Activated naive CD8-positive, alpha-beta T cell treated with anti-CD3 and anti-CD28 coated beads, Interleukin-2, amount 10 ng/mL, durations not matched to agents 7 days and 5 days (primary cell): Measurements from ENCODE around the gene AURKAIP1. TPM values are rescaled to one million over a fixed set of nuclear protein-coding genes. Genes with fewer than 3 reads are reported as not detected.
A peak's percentile ranks its signal among the peaks of the same experiment; 100 is the strongest.

Experiments used
- ATAC-seq: fragments of 150-1000 bp; cut with Tn5 transposase; one replicate; pipeline ENCODE4 v1.10.0; 2021; ENCODE audit warnings: low read depth, moderate library complexity
- POLR2A ChIA-PET: fragments of 350-600 bp; sonication (Branson Sonifier 250); formaldehyde crosslinking; loops from one replicate; lab custom pipeline; 2021; ENCODE audit warnings: antibody characterized with exemption; lab: Charles Lee
- DNase-seq: peaks from one replicate; pipeline ENCODE4 v3.0.0; 2021
- H3K27ac Mint-ChIP-seq: one replicate; pipeline ENCODE4 v1.8.0; 2022; ENCODE audit warnings: mild to moderate bottlenecking, mixed read lengths
- H3K27me3 Mint-ChIP-seq: one replicate; pipeline ENCODE4 v1.8.0; 2022; ENCODE audit warnings: mild to moderate bottlenecking, moderate library complexity, mixed read lengths
- H3K36me3 Mint-ChIP-seq: one replicate; pipeline ENCODE4 v1.8.0; 2021; ENCODE audit warnings: mild to moderate bottlenecking, mixed read lengths
- H3K4me1 Mint-ChIP-seq: one replicate; pipeline ENCODE4 v1.8.0; 2021; ENCODE audit warnings: mixed read lengths
- H3K4me3 Mint-ChIP-seq: one replicate; pipeline ENCODE4 v1.8.0; 2022; ENCODE audit warnings: mild to moderate bottlenecking, moderate library complexity, mixed read lengths
- H3K9me3 Mint-ChIP-seq: one replicate; pipeline ENCODE4 v1.8.0; 2021; ENCODE audit warnings: mixed read lengths
- microRNA-seq: library from miRNA; unstranded; fragments of <30 nt; microRNA quantifications from one replicate; pipeline ENCODE4 v1.2.0, GENCODE V29; 2022
- total RNA-seq, 2 experiments: library from RNA; stranded (reverse); gene quantifications; one replicate each; pipeline ENCODE4 v1.2.3, GENCODE V29; 2021

The AURKAIP1 gene
- total RNA-seq, 2 experiments from 2014 or later: 87.3 to 97.1 TPM

- DNase-seq: peak; percentile 97
- H3K4me1 Mint-ChIP-seq: peaks cover 15% of the 10 kb centered on the region
- H3K36me3 Mint-ChIP-seq: peaks cover 1% of the 10 kb centered on the region
- H3K4me3 Mint-ChIP-seq: peak within 1 kb of the TSS; percentile 93
- POLR2A ChIA-PET: interaction anchor here (0.8 to 1.3 kb wide), 4 partner anchors 11 to 74 kb away, joined by 3 read pairs; partner anchors contain the start of genes AURKAIP1, CCNL2 and UBE2J2
- no peaks in the 10 kb centered on the region for H3K27me3 Mint-ChIP-seq
- H3K9me3 Mint-ChIP-seq: no peaks in the 10 kb centered on the region
- peak within 1 kb of the TSS; percentile 95 for H3K27ac Mint-ChIP-seq
- peak; percentile 85 for ATAC-seq
Measured at GRCh38 chr1:1324524-1325287, 50.3 kb downstream of the AURKAIP1 start, which contains the start of the genes CPTP and INTS11. Gene CPTP (plus strand): TSS chr1:1324802. CDS start chr1:1326911, 2,109 bp downstream. Gene INTS11 (minus strand): TSS chr1:1324660. CDS start chr1:1324608, 52 bp downstream.

GRCh38 chr1:1324084-1324523 is 50.9 kb downstream of the AURKAIP1 start:
- DNase-seq (no peak), ATAC-seq (peak; percentile 33)
- H3K27me3 Mint-ChIP-seq: no peaks in the 10 kb centered on the region
- H3K4me3 Mint-ChIP-seq: peak overlapping the region; percentile 93
- H3K27ac Mint-ChIP-seq: peak overlapping the region; percentile 65
- POLR2A ChIA-PET: no interaction called here
- peaks cover 5% of the 10 kb centered on the region for H3K36me3 Mint-ChIP-seq
- H3K4me1 Mint-ChIP-seq: peaks cover 15% of the 10 kb centered on the region
- H3K9me3 Mint-ChIP-seq: no peaks in the 10 kb centered on the region

Small RNA genes lying within 50 kb of the gene (microRNA-seq; reads per million reads assigned to microRNA genes)
- gene MIR6808: not detected

Other genes starting within 250 kb of the AURKAIP1 start
- not detected for gene TTLL10, start 201.3 kb downstream of the AURKAIP1 start, total RNA-seq
- gene TNFRSF18, start 168.6 kb downstream of the AURKAIP1 start, total RNA-seq: 10 to 100 TPM; 11.4 to 15.0 TPM
- 1 to 10 TPM; 2.4 to 3.1 TPM for gene TNFRSF4, start 161.1 kb downstream of the AURKAIP1 start, total RNA-seq
- gene SDF4, start 143.2 kb downstream of the AURKAIP1 start, total RNA-seq: 100 to 1,000 TPM in 1 of 2 experiments, 10 to 100 TPM in 1; 99.1 to 103 TPM
- gene B3GALT6, start 143.0 kb downstream of the AURKAIP1 start, total RNA-seq: 10 to 100 TPM; 19.1 to 19.6 TPM
- 1 to 10 TPM; 2.2 to 4.4 TPM for gene C1QTNF12, start 128.5 kb downstream of the AURKAIP1 start, total RNA-seq
- gene UBE2J2, start 101.4 kb downstream of the AURKAIP1 start, total RNA-seq: 10 to 100 TPM; 75.7 to 78.1 TPM
- gene SCNN1D, start 94.8 kb downstream of the AURKAIP1 start, total RNA-seq: 1 to 10 TPM; 8.0 to 8.4 TPM
- 10 to 100 TPM; 80.2 to 86.3 TPM for gene ACAP3, start 67.3 kb downstream of the AURKAIP1 start, total RNA-seq
- gene PUSL1, start 66.6 kb downstream of the AURKAIP1 start, total RNA-seq: 10 to 100 TPM; 22.3 to 22.4 TPM
- 100 to 1,000 TPM; 143 to 158 TPM for gene INTS11, start 50.5 kb downstream of the AURKAIP1 start, total RNA-seq
- gene CPTP, start 50.4 kb downstream of the AURKAIP1 start, total RNA-seq: 10 to 100 TPM; 19.3 TPM
- 1 to 10 TPM; 1.2 to 1.3 TPM for gene TAS1R3, start 43.9 kb downstream of the AURKAIP1 start, total RNA-seq
- gene DVL1, start 25.8 kb downstream of the AURKAIP1 start, total RNA-seq: 10 to 100 TPM; 35.5 to 37.4 TPM
- gene MXRA8, start 16.7 kb downstream of the AURKAIP1 start, total RNA-seq: 1 to 10 TPM in 1 of 2 experiments, under 1 TPM in 1; 0.51 to 1.2 TPM
- 100 to 1,000 TPM; 201 to 211 TPM for gene CCNL2, start 24.1 kb upstream of the AURKAIP1 start, total RNA-seq
- gene MRPL20, start 32.1 kb upstream of the AURKAIP1 start, total RNA-seq: 100 to 1,000 TPM in 1 of 2 experiments, 10 to 100 TPM in 1; 98.6 to 101 TPM
- not detected for gene ANKRD65, start 46.1 kb upstream of the AURKAIP1 start, total RNA-seq
- gene VWA1, start 60.5 kb upstream of the AURKAIP1 start, total RNA-seq: under 1 TPM; 0.36 to 0.85 TPM
- 1 to 10 TPM; 1.0 to 1.7 TPM for gene ATAD3C, start 74.5 kb upstream of the AURKAIP1 start, total RNA-seq
- 10 to 100 TPM; 35.2 to 37.9 TPM for gene ATAD3B, start 96.6 kb upstream of the AURKAIP1 start, total RNA-seq
- gene ATAD3A, start 137.0 kb upstream of the AURKAIP1 start, total RNA-seq: 10 to 100 TPM; 32.6 to 33.6 TPM
- gene TMEM240, start 165.4 kb upstream of the AURKAIP1 start, total RNA-seq: 1 to 10 TPM; 1.2 to 1.9 TPM
- 100 to 1,000 TPM; 118 TPM for gene SSU72, start 199.7 kb upstream of the AURKAIP1 start, total RNA-seq
- gene FNDC10, start 224.9 kb upstream of the AURKAIP1 start, total RNA-seq: 1 to 10 TPM; 4.4 to 4.6 TPM
- 10 to 100 TPM; 72.6 to 75.2 TPM for gene MIB2, start 240.3 kb upstream of the AURKAIP1 start, total RNA-seq